GM19372 (cell line): Measurements from ENCODE around the gene ST6GAL1.
"Not testable (repeated sequence)": the region's sequence is repeated elsewhere in the genome, so short reads cannot be mapped to it uniquely, and the experiment has no call there.

ENCODE experiments used
- ATAC-seq: cut with Tn5 transposase; IDR thresholded peaks from one replicate; pipeline ENCODE4 v1.9.1; 2021; ENCODE audit warnings: mild to moderate bottlenecking, low read depth, moderate library complexity; ENCODE audit not compliant: unreplicated experiment

Gene ST6GAL1

GRCh38 chr3:186990878-186991308 lies 60.6 kb downstream of the ST6GAL1 start:
- no peak for ATAC-seq

DNA sequence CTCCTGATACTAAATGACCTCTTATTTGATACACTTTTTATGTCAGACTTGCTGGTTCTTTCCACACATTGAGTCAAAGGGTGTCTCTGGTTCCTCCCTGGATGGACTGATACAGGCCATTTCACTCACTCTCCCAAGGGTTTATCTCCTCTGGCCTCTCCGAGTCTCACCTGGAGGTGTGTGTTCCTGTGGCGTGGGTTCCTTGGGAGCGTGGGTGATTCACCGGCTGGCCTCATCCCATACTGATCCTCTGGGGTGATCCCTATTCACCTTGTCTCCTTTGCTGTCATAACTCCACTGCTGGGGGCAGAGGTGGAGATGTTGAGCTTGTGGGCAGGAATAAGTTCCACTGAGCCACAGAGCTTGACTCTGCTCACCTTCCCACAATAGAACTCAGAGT lies 61.1 kb downstream of the ST6GAL1 start:
- ATAC-seq, result no peak

DNA sequence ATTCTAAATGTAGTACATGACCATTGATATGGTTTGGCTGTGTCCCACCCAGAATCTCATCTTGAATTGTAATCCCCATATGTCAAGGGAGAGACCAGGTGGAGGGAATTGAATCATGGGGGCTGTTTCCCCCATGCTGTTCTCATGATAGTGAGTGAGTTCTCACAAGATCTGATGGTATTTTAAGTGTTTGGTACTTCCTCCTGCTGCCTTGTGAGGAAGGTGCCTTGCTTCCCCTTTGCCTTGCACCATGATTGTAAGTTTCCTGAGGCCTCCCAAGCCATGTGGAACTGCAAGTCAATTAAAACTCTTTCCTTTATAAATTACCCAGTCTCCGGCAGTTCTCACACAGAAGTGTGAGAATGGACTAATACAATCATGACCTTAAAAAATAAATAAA lies 61.8 kb downstream of the ST6GAL1 start:
- not testable (repeated sequence) for ATAC-seq

DNA sequence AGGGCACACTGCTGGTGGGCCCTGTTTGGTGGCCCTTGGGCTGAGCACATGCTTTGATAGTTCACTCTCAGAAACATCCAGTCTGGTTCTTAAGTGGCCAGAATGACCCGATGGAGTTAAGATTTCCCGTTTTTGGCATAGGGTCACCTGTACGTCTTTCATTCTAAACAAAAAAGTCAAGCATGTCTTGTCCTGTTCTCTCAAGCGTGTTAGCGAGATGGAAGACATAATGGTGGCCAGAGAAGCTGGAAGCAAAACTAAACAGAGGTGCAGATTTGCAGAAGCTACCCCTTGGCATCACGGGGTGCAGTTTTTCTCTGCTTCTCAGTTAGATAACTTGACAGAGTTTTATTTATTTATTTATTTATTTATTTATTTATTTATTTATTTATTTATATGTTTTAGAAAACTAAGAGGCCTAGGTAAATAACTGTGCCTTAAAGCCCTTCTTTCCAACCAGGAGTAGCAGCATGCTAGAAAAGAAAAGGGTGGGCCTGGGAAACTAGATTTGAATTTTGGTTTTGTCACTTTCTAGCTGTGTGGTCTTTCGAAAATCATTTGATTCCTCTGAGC lies 63.0 kb downstream of the ST6GAL1 start:
- no peak for ATAC-seq

DNA sequence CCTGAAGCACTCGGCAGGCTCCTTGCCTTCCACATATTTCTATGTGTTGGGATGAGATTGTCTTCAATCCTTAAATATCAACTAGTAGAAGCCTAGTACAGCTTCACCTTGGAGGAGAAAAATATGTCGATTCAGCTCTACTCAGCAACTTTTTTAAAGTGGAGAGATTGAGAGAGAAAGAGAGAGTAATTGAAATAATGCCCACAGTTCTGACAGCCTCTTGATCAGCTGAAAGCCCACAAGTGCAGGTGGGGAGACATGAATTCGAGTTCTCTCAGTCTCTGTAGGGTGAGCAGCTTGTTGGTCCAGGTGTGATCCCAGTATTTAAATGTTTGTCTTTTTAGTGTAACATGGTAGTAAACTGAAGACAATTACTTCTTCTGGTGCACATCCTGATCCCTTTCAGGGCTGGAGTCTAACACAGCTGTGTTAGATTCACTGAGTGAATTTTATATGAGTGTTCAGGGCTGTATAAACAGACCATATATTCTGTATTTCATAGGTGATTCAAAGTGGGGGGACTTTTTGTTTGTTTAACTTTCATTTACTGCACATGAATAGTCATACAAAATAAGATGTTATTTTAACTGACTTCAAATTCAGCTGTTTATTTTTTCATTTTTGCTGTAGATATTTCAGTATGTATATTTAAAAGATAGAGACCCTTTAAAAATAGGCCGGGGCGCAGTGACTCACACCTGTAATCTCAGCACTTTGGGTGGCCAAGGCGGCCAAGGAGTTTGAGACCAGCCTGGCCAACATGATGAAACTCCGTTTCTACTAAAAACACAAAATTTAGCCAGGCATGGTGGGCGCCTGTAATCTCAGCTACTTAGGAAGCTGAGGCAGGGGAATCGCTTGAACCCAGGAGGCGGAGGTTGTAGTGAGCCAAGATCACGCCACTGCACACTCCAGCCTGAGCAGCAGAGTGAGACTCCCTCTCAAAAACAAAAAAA lies 64.0 kb downstream of the ST6GAL1 start:
- no peak for ATAC-seq

GRCh38 chr3:186996356-186996755 lies 66.0 kb downstream of the ST6GAL1 start:
- no peak for ATAC-seq

DNA sequence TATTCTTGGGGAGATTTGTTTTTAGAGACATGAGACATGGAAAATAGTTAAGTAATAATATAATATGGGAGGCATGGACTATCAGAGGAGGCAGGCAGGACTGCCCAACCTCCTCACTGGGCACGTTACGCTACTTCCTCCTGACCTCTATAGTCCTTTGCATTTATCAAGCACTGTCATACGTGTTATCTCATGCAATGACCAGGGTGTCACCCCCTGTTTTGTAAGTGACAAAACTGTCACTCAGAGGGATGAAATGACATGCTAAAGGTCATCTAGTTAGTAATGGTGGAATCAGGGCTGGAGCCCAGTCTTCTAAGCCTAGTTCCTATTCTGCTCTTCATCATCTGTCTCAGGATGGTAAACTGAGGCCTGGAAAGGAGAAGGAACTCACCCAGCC lies 66.7 kb downstream of the ST6GAL1 start:
- ATAC-seq, result no peak

GRCh38 chr3:186997473-186997939 lies 67.2 kb downstream of the ST6GAL1 start:
- no peak for ATAC-seq

DNA sequence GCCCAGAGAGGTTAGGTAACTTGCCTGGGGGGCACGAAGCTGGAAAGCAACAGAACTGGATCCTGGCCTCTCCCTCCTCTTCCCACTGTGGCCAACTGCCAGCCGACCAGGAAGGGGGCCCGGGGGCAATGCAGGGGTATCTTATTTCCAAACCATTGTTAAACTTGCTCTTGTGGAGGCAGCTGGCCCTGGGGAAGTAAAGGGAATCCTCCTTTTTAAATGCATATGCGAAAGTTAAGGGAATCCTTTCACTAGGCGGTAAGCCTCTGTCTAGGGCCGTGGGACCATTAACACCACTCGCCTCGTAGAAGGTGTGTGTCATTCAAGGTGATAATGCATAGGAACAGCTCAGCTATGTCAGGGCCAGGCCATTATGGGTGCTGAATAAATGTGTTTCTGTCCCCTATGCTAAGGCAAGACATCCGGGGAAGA lies 68.6 kb downstream of the ST6GAL1 start:
- ATAC-seq, result no peak

DNA sequence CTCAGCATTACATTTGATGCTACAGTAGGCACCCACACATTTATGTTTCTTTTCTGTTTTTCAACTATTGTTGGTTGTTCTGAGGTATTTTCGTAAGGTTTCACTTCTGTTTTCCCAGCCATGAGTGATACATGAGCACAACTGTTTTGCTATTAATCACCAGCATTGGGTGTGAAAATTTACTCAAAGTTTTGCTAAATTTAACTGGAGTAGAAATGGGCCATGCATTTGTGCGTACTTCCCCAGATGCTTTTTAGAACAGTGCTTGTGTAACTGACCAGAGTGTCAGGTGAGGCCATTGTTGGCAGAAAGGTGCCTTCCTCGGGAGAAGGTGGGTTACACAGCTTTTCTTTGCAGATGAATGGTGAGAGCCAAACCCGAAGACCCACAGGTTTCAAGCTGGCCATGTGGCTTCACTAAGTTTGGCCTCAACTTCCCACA lies 70.4 kb downstream of the ST6GAL1 start:
- peak; percentile 64 for ATAC-seq

GRCh38 chr3:187002915-187003314 lies 72.6 kb downstream of the ST6GAL1 start:
- no peak for ATAC-seq

DNA sequence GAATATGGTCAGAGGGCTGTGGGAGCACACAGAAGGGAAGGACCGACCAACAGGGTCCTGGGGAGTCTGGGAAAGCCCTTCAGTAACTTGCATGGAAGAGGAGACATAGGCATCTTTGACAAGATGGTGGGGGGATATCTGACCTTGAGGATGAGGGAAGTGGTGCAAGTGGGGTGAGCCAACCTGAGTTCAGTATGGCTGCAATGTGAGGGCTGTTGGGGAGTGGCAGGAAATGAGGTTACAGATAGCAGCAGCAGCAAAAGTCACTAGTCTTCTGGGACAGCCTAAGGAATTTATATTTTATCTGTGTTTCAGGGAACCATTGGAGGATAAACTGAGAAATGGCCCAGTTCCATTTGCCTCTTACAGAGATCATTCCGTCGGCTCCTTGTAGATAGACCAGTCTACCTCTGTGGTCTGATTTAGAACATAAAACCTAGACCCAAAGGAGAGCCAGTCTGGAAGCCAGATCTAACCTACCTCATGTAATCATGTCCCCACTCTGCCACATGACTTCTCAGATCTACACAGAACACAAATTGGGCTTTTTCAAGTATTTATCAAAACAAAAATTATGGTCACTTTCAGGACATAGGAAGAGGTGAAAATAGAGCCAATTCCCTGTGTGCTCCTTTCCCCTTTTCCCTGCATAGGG lies 75.6 kb downstream of the ST6GAL1 start:
- ATAC-seq, result no peak

DNA sequence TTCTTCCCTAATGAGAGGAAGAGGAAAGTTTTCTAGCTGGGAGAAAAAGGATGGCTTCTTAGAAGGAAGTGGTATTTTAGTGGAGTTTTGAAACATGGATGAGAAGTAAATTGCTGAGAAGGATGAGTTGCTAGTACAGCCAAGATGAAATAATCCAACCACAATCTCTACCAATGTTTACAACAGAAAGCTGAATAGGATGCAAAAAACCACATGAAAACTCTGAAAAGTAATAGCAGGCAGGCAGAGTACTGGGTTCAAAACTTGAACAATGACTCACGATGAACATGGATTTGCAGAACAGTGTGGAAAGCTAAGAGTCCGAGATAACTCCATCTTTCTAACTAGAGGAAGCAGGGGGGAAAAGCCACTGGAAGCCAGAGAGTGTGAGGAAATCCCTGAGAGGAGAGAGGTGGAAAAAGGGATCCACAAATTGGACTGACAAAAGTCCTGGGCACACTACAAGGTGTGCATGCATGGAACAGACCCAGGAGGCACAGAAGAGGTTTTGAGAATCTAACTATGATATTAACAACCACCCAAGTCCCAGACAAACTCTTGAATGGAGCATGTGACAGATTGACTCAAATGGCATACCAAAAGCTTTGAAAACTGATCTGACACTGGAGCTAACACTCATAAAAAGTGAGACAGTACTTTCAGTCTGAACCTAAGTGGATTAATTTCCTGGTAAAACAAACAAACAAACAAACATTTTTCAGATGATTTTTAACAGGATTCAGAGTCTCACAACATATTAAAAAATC lies 76.7 kb downstream of the ST6GAL1 start:
- no peak for ATAC-seq

DNA sequence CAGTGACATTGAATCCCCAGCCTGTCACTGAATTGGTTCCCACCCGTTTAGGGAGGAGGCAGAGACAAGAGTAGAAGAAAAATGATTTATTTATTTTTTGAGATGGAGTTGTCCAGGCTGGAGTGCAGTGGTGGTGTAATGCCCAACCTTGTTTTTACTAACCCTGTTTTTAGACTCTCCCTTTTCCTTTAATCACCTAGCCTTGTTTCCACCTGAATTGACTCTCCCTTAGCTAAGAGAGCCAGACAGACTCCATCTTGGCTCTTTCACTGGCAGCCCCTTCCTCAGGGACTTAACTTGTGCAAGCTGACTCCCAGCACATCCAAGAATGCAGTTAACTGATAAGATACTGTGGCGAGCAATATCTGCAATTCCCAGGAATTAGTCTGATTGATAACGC lies 80.1 kb downstream of the ST6GAL1 start:
- ATAC-seq, result not testable (repeated sequence)

GRCh38 chr3:187011915-187012314 lies 81.6 kb downstream of the ST6GAL1 start:
- ATAC-seq, result peak; percentile 51

DNA sequence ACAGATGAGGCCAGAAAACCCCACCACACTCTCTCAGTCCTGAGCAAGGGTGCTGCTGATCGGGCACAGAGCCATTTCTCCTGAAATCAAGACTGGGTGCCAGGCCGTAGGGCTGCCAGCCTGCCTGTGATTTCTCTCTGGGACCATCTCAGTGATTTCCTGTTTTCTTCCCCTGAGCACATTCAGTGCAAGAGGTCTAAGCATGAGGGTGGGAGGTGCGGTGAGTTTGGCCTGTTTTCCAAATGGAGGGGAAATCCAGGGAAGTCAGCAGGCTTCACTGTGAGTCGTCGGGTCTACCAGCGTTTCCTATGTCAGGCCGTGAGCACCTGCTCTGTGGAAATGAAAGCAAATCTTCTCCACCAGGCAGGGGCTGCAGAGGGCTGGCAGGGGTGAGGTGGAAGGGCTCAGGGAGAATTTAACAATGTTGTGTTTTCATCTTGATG lies 82.3 kb downstream of the ST6GAL1 start:
- no peak for ATAC-seq

GRCh38 chr3:187013159-187013716 lies 82.9 kb downstream of the ST6GAL1 start:
- no peak for ATAC-seq

DNA sequence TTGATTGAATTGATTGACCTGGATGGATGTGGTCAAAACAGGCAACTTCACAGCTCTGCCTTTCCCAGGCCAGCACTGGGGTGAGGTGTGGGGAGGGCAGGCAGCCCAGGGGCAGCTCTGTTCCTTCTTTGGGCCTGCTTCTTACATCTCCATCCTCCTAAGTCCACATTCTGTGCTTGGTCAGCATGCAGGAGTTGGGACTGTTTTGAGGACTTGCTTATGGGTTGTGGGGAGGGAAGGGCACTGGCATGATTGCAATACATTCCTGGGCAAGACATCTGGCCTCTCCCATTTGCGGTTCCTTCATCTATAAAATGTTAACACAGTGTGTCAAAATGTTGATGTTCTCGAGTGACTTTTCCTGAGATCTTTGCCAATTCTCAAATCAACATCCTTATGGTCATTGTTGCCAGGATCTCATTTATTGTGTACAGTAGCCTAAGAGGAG lies 84.1 kb downstream of the ST6GAL1 start:
- ATAC-seq, result no peak

DNA sequence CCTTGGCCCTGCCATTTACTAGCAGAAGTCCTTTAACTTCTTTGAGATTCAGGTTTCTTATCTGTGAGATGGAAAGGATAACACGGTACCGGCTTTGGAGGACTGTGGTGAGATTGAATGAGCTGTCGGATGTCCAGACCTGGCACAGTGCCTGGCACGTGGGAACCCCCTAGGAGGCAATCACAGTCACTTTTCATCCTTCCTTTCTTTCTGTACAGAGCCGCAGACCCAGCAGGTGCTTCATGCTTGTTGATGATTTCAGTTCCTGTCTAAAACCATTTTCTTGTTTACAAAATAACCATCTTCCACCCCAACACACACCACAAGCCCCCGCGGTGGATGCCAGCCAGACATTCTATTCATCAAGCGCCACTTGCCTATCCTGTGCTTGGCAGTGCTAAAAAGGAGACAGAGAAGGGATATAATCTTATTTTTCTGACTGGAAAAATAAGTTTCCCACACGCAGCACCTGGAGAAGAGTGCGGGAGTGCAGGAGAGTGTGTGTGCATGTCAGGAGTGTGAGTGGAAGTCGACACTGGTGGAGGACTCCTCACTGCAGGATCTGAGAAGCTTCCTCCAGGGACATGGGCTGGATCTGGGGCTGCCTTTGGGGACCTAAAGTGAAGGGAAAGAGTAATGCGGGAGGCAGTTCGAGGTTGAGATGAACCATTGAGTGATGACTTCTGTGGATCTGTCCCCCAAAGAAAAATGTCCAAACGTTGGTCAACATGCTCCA lies 85.7 kb downstream of the ST6GAL1 start:
- ATAC-seq, result peak; percentile 56
